PC-9 (cell line): ENCODE data around the gene MEIS2.

ENCODE experiments used
- CTCF ChIP-seq: fragments of 200-600 bp; sonication (generic); conservative IDR thresholded peaks from 2 replicates; pipeline ENCODE4 v1.6.1; 2017; ENCODE audit warnings: mixed run types, antibody characterized with exemption, mild to moderate bottlenecking, moderate library complexity
- EZH2 ChIP-seq: fragments of 200-600 bp; sonication (generic); IDR thresholded peaks from 2 replicates; pipeline ENCODE4 v1.8.0; 2017; ENCODE audit warnings: antibody characterized with exemption, low read depth

GRCh38 chr15:36958606-36959005, 141.7 kb downstream of the MEIS2 start:
- TF ChIP-seq CTCF = no peak
- no peak for TF ChIP-seq EZH2
